Uterus (tissue), 2 donors: ENCODE results near the gene SCN7A.
"Not testable (repeated sequence)": the region's sequence is repeated elsewhere in the genome, so short reads cannot be mapped to it uniquely, and the experiment has no call there.

Source experiments
- CTCF ChIP-seq, 4 experiments: fragments of 200-600 bp in 2 of 4; fragments of 450-650 bp in 2 of 4; sonication (generic) in 2 of 4; IDR thresholded peaks; one replicate each; pipeline ENCODE4 v1.5.1; 2016 to 2019; ENCODE audit warnings: antibody characterized with exemption in 4 of 4, mild to moderate bottlenecking in 2 of 4, moderate library complexity in 1 of 4
- POLR2A ChIP-seq, 2 donors: fragments of 450-650 bp; IDR thresholded peaks; one replicate each; pipeline ENCODE4 v1.6.1; 2016; ENCODE audit warnings: antibody characterized with exemption in 2 of 2, mild to moderate bottlenecking in 1 of 2, moderate library complexity in 1 of 2

GRCh38 chr2:166407746-166408145 is 86.3 kb downstream of the SCN7A start:
- TF ChIP-seq CTCF, POLR2A (IDR thresholded peaks at IDR 0.05): not testable (repeated sequence)
